GM21723 (cell line): ENCODE measurements around the gene SPAG16.

Experiments used
- ATAC-seq: cut with Tn5 transposase; IDR thresholded peaks from one replicate; pipeline ENCODE4 v1.9.1; 2021; ENCODE audit warnings: mild to moderate bottlenecking, moderate library complexity; ENCODE audit not compliant: unreplicated experiment

Gene SPAG16

DNA sequence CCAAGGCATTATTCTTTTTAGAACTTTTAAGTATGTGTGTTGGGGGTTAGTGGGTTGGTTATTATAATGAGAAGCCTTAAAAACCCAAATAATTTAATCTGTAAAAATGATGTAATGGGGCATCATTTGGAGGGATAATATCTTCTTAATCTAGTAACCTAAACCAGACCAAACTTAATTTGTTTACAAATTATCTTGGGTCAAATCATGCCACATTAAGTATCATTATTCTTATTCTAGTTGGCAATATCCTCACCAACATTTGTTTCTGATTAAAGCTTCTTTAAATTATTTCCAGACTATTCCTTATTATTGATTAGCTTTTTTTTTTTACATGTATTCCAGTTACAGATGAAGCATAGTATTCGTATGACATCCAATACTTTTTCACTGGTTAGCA, 1041.1 kb downstream of the SPAG16 start:
- no peak for ATAC-seq

DNA sequence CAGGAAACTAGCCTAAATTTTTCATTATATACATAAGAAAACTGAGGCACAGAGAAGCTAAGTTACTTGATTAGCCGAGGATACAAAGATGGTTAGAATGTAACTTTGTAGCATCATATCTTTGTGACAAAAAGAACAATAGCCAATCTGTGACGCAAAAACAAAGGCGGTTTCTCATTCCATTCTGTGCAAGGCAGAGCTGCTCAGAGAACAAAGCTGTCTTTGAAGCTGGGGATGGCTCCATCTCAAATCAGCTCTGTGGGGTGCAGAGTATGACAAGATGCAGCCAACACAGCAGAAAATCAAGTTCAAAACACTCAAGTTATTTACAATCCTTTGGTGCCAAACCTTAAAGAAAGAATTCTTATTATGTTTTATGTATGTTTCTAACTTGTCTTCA, 1044.7 kb downstream of the SPAG16 start:
- no peak for ATAC-seq

DNA sequence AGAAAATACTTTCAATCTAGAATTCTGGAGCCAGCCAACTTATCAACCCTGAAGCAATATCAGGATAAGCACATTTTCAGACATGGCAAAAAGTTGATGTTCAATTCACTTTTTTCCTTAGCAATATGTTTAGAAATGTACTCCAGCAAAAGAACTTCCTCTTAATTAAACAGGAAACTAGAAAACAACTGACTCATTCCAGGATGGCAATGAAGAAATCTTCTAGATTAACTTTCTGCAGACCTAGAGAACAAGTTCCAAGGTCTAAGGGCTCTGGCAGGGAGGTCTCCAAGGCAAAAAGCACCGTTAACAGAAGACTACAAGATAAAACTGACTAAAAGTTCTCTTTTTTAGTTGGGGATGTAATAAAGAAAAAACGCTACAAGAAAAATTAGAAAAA, 1057.4 kb downstream of the SPAG16 start:
- no peak for ATAC-seq

DNA sequence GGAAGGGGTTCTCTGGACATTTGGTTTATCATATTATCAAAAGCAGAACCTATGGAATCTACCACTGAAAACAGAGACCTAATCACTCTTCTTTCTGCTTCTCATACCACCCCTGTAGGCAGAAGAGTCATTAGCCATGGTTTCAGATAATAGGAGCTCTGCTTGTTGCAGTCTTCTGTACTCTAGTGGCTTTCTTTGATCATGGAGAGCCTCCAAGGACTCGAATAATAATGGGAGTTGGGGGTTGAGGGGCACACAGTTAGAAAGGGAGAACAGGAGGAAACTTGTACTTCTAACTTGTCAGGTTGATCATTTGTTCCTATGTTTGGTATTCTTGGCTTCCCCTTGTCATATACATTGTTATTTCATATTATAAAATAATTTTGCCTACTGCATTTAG, 1074.2 kb downstream of the SPAG16 start:
- no peak for ATAC-seq

DNA sequence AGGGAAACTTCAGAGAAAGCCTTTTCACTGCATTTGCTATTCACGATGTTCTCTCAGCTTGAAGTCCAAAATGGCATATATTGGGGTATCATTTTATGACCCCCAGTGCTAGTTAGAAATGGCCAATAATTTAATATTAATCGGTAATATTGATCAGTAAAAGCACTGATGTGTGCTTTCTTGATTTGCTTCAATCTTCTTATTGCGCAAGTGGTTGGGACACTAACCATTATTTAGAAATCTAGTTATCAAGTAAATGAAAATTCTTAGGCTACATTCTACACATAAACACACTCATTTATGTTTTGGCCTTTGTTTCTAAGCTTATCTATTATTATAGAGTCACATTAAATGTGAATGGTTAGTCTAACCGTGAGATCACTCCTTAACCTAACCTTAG, 1076.9 kb downstream of the SPAG16 start:
- ATAC-seq = no peak

- ATAC-seq = no peak
Measured at GRCh38 chr2:214365549-214365948, 1081.3 kb downstream of the SPAG16 start.

DNA sequence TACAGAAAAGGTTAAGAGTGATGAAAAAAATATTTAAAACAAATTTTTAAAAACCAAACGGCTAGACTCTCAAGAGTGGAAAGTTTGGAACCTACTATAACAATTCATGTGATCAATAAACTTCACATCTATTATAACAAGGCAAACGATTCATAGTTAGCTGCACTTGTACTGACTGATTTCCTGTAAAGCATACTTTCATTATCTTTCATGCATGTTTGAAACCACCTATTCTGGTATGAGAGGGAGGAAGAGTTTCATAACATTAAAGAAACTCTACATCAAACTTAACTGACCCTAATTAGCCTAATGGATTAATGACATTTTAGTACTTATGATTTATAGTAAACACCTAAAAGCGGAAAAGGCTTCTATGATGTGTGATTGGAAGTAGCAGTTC, 1082.9 kb downstream of the SPAG16 start:
- ATAC-seq = no peak

DNA sequence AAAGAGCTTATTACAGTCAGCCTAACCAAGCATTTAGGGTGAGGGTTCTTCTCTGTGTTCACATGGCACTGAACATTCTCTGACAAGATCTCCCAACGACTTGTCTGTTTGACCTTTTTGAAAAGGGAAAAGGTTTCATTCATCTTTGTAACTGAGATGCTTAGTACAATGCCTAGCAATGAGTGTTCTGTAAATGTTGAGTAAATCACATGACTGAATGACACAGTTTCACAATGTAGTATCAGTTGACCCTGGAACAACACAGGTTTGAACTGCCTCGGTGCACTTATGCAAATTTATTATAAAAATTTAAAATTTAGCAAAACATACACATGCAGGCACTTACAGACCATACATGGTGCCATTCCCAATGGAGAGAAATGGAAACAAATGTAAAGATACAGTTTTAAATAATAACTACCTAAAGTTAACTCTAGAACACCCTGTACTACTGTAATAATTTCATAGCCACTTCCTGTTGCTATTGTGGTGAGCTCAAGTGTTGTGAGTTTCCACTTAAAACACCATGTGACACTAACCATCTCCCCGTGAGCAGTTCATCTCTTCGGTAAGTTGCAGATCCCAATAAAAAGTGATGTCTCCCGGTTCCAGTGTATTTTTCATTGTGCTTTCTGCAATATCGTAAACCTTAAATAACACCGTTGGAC, 1092.5 kb downstream of the SPAG16 start:
- no peak for ATAC-seq

DNA sequence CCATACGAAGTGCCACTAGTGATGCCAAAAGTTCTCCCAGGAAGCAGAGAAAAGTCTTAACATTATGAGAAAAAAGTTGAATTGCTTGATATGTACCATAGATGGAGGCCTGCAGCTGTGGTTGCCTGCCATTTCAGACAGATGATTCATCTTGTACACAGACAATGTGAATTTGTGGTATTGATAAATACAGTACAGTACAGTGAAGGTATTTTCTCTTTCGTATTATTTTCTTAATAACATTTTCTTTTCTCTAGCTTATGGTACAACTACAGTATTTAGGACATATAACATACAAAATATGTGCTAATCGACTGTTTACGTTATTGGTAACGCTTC, 1093.0 kb downstream of the SPAG16 start:
- no peak for ATAC-seq

DNA sequence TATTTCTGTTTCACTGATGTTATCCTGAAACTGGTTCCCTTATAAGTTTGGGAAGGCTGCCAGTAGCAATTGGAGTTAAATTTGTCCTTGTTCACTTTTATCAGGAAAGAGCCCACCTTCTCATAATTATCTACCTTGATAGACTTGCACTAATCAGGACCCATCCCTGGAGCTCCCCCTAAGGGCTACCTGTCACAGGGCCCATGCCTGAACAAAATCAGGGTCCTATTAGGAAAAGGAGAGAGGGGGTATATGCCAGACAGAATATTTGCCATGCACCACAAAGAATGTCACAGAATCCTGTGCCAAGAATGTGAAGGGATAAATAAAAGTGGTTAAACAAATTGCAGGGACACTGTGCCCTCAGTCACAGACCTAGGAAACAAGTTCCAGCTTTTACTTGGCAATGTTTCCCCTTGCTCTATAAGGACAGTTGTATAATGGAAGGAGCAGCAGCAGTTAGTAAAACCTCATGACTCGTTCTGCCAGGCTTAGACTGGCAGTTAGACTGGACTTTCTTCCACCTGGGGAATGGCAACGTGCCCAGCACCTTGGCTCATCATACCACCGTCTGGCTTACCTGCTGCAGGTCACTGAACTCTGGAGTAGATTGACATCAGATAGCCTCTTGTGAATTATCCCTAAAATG, 1094.3 kb downstream of the SPAG16 start:
- no peak for ATAC-seq

DNA sequence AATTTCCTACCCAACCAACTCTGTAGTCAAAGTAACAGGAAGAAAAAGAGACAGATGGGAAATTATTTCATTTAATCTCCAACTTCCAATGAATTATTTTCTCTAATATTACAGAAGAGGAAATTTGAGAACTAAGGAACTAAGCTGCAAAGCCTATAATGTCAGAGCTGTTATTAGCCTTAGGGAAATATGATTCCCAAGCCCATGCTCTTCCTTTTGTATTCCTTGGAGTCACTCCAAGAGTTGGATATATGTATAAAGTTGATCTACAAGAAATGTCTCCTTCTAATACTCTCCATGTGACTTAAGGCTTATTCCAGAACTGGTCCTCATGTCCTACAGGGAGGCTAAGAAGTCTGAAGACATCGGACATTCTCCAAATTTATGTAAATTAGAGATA, 1095.0 kb downstream of the SPAG16 start:
- ATAC-seq = no peak

DNA sequence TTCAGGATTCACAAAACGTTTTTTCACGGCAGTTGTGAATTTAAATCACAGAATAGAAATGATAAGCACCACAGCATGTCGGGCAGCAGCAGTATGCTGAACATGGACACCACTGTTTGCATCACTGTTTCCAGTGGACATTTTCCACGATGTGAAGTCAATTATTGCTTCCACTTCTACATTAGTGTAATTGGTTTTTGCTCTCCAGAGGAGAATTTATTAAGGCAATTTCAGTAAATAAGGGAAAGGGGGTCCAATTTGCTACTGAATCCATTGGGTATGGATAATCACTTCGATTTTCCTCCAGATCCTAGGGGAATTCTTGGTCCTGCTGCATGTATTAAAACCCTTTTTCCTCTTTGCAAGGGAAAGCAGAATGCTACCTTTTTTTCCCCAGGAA, 1096.4 kb downstream of the SPAG16 start:
- no peak for ATAC-seq

DNA sequence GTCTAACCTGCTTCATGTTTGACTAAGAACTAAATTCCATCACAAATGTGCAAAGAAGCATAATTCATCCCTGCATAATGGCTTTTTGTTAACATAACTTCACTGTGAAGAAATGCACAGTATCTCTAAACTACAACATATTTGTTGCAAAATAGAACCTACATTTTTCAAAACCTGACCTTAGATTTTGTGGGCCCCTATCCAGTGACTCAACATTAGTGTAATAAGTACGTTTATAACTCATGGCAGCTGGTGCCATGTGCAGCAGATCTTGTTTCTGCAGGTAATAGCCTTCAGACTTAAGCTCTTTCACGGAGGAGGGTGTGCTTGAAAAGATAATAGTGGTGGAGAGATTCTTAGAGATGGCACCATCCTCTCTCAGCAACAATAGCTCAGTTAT, 1098.0 kb downstream of the SPAG16 start:
- ATAC-seq = no peak

- ATAC-seq = no peak
Measured at GRCh38 chr2:214386720-214387119, 1102.5 kb downstream of the SPAG16 start.

DNA sequence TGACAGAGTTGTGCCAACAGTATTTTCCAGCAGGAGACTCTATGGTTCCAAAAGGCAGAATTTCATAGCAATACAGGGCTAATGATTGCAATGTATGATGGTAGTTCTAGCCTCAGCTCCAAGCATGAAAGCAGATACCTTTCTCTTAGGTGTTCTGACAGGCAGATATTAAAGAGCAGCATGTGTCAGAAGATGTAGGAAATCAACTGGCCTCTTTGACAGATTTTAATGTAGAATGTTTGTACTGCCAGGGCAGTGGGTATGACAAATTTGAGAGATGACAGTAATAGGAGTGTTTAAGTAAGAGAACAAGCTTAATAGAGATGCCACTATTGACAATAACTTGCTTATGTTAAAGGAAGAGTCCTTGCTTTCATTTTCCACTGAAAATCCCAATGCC, 1105.1 kb downstream of the SPAG16 start:
- no peak for ATAC-seq

DNA sequence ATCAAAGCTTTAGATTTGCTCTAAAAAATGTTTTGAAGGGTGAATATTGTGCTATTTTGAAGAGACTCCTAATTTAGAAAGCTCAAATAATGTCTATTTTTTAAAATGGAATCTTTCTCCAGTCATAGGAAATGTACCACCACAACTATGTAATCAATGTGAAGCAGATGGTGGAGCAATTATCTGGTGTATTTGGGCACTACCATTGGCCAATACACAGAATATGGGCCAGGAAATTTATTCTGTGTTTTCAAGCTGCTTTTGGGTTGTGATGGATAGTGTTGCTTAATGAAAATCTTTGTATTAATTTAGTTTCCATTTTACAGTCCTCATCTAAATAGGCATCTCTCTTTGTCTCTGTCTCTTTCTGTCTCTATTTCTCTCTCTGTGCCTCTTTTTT, 1109.5 kb downstream of the SPAG16 start:
- no peak for ATAC-seq

- no peak for ATAC-seq
Measured at GRCh38 chr2:214395040-214395439, 1110.8 kb downstream of the SPAG16 start.

- ATAC-seq = no peak
Measured at GRCh38 chr2:214401580-214401979, 1117.3 kb downstream of the SPAG16 start.

DNA sequence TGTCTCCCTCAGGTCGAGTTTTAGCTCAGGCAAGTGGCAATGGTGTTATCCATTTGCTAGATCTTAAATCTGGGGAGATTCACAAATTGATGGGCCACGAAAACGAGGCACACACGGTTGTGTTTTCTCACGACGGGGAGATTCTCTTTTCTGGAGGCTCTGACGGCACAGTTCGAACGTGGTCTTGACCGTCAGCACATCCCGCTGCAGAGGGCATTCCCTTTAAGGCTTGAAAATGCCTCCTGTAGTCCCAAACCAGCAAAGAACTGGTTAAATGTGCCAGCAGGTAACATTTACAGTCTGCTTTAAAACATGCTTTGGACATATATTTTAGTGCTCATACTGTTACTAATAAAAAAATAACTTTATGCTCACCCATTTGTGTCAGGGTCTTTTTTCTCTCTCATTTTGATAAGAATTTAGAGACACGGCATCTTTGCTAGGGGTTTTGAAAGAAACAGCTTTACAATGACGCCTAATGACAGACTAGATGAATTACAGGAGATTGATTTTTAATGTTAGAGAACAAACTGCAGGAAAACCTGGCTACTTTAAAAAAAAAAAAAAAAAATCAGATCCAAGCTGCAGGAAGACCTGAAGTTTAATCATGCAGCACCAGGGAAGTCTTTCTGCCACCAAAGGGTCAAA, 1126.0 kb downstream of the SPAG16 start:
- no peak for ATAC-seq

- peak; percentile 78 for ATAC-seq
Measured at GRCh38 chr2:214410918-214411554, 1126.8 kb downstream of the SPAG16 start, which contains the start of gene VWC2L. Gene VWC2L (plus strand): TSS chr2:214411054. CDS start chr2:214414194, 3,140 bp downstream.

- ATAC-seq = no peak
Measured at GRCh38 chr2:214412679-214413078, 1128.4 kb downstream of the SPAG16 start.

DNA sequence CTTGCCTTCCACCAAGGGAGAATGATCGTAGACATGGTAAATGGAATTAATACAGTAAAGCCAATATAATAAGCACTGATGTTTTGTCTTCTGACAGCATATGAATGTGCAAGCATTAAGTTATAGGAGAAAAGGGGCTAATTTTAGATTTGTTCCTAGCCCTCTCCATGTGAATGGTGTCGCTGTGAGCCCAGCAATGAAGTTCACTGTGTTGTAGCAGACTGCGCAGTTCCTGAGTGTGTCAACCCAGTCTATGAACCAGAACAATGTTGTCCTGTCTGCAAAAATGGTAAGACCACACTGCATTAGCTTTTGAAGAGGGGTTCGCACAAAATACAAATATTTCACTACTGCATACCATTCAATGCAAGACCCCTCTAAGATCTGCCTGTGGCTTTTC, 1152.2 kb downstream of the SPAG16 start:
- no peak for ATAC-seq
